ENCODE data around the gene EDN2. TPM values are rescaled to one million over a fixed set of nuclear protein-coding genes. Genes with fewer than 3 reads are reported as not detected.

EDN2 gene
- total RNA-seq, 1 donor from 2014 or later, result not detected

DNA sequence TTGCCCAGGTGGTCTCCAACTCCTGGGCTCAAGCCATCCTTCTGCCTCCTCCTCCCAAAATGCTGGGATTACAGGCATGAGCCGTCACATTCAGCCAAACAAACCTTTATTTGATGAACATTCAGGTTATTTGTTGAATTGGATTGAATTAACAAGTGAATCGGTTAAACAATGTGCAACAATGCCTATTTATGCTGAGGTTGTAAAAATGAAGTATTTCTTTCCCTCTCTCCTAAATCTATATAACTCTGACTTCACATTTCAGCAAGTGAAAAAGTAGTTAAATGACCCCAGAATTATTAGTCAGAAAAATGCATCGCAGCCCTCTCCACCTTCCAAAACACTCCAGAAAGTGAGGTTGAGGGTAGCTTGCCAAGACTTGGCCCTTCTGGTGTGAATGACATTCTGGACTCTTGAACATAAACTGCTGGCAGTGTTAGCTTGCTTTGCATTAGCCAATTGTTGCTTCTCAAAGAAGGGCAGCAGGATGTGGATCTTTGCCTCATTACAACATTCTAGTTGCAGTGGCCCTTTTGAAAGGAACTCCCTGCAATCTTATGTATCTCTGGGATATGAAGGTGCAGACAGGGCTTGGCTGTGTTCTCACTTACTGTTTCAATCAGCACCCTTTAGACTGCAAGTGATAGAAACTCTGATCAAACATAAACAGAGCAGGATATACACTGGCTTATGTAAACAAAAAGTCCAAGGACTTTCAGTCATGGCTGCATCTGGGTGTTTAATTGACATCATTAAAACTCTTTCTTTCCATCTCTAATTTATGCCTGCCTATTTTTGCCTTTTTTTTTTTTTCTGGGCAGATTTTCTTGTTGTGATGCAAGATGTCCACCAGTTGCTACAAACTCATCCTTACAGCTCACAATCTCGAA lies 22.4 kb downstream of the EDN2 start:
- DNase-seq, result no peak
- TF ChIP-seq, protein P1, sequence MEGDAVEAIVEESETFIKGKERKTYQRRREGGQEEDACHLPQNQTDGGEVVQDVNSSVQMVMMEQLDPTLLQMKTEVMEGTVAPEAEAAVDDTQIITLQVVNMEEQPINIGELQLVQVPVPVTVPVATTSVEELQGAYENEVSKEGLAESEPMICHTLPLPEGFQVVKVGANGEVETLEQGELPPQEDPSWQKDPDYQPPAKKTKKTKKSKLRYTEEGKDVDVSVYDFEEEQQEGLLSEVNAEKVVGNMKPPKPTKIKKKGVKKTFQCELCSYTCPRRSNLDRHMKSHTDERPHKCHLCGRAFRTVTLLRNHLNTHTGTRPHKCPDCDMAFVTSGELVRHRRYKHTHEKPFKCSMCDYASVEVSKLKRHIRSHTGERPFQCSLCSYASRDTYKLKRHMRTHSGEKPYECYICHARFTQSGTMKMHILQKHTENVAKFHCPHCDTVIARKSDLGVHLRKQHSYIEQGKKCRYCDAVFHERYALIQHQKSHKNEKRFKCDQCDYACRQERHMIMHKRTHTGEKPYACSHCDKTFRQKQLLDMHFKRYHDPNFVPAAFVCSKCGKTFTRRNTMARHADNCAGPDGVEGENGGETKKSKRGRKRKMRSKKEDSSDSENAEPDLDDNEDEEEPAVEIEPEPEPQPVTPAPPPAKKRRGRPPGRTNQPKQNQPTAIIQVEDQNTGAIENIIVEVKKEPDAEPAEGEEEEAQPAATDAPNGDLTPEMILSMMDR (IDR thresholded peaks at IDR 0.05; ENCODE audit: partially characterized antibody, unreplicated experiment), result no peak
- Mint-ChIP-seq H3K36me3 (ENCODE audit: unreplicated experiment) (no peaks in the 10 kb centered on the region), H3K4me3 (ENCODE audit: unreplicated experiment) (no peak overlapping the region), H3K27ac (ENCODE audit: unreplicated experiment) (no peak overlapping the region), H3K4me1 (ENCODE audit: low read depth, unreplicated experiment) (peaks cover 15% of the 10 kb centered on the region), H3K9me3 (ENCODE audit: unreplicated experiment) (peaks cover 2% of the 10 kb centered on the region), H3K27me3 (ENCODE audit: unreplicated experiment) (peaks cover 6% of the 10 kb centered on the region)

DNA sequence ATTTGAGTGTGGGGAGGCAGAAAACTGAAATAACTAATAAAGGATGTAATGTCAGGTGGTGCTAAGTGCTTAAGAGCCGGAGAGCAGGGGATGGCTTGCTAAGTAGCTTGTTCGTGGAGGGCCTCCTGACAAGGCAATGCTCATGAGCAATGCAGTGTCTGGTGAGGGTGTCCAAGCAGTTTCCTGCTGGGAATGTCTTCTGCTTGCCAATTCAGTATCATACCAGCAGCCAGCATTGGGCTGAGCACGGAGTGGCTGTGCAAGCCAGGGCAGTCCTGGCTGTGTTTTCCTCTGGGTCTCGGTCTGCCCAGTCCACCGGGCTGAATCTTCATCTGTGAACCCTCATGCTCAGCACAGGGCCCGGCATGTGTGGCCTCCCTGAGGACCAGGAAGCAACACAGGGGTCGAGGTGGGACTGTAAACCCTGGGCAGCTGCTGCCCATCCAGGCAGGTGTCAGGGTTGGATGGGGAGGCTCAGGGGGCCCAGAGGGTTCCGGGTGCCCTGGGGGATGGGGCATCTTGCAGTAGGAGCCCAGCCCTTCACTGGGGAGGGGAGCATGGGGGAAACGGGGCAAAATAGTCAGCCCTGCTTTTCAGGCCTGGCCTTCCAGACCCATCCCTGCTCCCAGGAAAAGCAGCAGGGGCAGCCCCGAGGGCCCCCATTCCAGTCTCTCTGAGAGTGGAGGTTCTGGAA lies 27.5 kb downstream of the EDN2 start:
- no peak for DNase-seq
- Mint-ChIP-seq H3K4me1 (ENCODE audit: low read depth, unreplicated experiment) (no peaks in the 10 kb centered on the region), H3K9me3 (ENCODE audit: unreplicated experiment) (peaks cover 6% of the 10 kb centered on the region), H3K4me3 (ENCODE audit: unreplicated experiment) (no peak overlapping the region), H3K27ac (ENCODE audit: unreplicated experiment) (no peak overlapping the region), H3K36me3 (ENCODE audit: unreplicated experiment) (no peaks in the 10 kb centered on the region), H3K27me3 (ENCODE audit: unreplicated experiment) (peaks cover 14% of the 10 kb centered on the region)
- TF ChIP-seq, protein P1 (IDR thresholded peaks at IDR 0.05; ENCODE audit: partially characterized antibody, unreplicated experiment), result no peak

DNA sequence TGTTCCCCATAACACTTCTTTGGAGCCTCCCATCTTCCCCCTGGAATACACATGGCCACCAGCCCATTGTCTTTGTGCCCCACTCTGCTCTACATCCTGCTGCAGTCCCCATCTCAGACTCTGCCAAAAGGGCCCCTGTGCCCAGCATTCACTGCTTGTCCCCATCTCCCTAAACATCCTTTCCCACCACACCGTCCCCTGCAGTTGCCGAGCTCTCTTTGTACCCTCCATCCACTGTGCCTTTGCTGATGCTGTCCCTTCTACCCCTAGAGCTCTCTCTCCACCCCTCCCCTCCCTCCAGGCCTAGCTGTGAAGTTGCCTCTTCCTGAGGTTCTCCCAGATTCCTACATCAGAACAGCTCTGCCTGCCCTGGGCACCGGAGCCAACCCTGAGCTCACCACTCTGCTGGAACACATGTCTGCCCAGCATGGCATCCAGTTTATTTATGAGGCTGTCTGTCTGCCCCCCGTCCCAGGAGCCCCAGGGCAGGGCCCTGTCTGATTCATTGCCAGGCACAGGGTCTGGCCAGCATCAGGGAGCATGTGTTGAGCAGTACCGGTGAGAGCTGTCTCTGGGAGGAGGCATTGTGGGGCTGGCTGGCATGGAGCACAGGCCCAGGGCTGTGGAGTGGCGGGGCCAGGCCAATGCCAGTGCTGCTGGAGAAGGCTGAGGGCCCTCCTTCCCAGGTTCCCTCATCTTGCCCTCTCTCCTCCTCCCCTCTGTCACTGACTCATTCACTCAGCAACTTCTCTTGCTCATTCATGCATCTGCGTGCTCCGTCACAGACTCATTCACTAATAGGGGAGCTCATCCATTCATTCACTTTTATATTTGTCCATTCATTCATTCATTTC lies 28.8 kb downstream of the EDN2 start:
- TF ChIP-seq, protein P1 (IDR thresholded peaks at IDR 0.05; ENCODE audit: partially characterized antibody, unreplicated experiment), result no peak
- DNase-seq, result no peak
- Mint-ChIP-seq H3K4me1 (ENCODE audit: low read depth, unreplicated experiment) (no peaks in the 10 kb centered on the region), H3K36me3 (ENCODE audit: unreplicated experiment) (no peaks in the 10 kb centered on the region), H3K27me3 (ENCODE audit: unreplicated experiment) (peaks cover 15% of the 10 kb centered on the region), H3K27ac (ENCODE audit: unreplicated experiment) (no peak overlapping the region), H3K4me3 (ENCODE audit: unreplicated experiment) (no peak overlapping the region), H3K9me3 (ENCODE audit: unreplicated experiment) (peaks cover 6% of the 10 kb centered on the region)

DNA sequence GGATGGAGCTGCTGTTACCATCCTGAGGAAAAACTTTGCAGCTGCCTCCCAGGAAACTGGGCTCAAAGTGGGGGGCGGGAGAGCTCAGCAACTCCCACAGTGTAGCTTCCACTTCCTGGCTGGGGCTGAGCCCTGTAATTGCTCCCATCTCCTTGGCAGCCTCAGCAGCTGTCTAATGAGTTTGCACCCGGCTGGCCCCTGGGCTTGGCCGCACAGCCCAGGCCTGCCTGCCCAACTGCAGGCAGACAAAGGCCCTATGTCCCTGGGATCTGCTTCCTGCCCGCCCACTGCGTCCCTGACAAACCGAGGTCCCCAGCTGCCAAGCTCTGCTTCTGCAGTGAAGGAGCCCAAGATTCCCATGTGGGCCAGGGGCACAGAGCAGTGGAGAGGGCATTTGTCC lies 30.1 kb downstream of the EDN2 start:
- TF ChIP-seq, protein P1 (IDR thresholded peaks at IDR 0.05; ENCODE audit: partially characterized antibody, unreplicated experiment), result no peak
- peaks cover 3% of the 10 kb centered on the region for H3K4me1 Mint-ChIP-seq (ENCODE audit: low read depth, unreplicated experiment)
- DNase-seq, result no peak
- H3K4me3 Mint-ChIP-seq (ENCODE audit: unreplicated experiment), result no peak overlapping the region
- peaks cover 15% of the 10 kb centered on the region for H3K27me3 Mint-ChIP-seq (ENCODE audit: unreplicated experiment)
- H3K27ac Mint-ChIP-seq (ENCODE audit: unreplicated experiment), result no peak overlapping the region
- H3K36me3 Mint-ChIP-seq (ENCODE audit: unreplicated experiment), result no peaks in the 10 kb centered on the region
- H3K9me3 Mint-ChIP-seq (ENCODE audit: unreplicated experiment), result peaks cover 10% of the 10 kb centered on the region
